22Rv1 (cell line): ENCODE results near the gene SERGEF.

Experiments used
- CTCF ChIP-seq: fragments of 450-650 bp; IDR thresholded peaks from 2 replicates; pipeline ENCODE4 v1.5.1; 2017; ENCODE audit warnings: mild to moderate bottlenecking
- ZFX ChIP-seq: fragments of 450-650 bp; IDR thresholded peaks from 2 replicates; pipeline ENCODE4 v1.6.1; 2017; ENCODE audit warnings: antibody characterized with exemption, borderline replicate concordance

GRCh38 chr11:18046116-18046777 lies 33.4 kb upstream of the SERGEF start, which contains the start of gene TPH1:
- TF ChIP-seq CTCF, result no peak
- TF ChIP-seq ZFX, result no peak
